Aorta (tissue), 5 donors: Measurements from ENCODE around the gene PTPRO. TPM values are rescaled to one million over a fixed set of nuclear protein-coding genes. Genes with fewer than 3 reads are reported as not detected.

Experiments
- ATAC-seq: fragments of 200-7000 bp; cut with Tn5 transposase; one replicate; pipeline ENCODE4 v1.9.1; 2022; ENCODE audit warnings: moderate library complexity; ENCODE audit not compliant: low FRiP score
- DNase-seq, 2 donors: peaks; one replicate each; pipeline ENCODE4 v3.0.0-alpha.2; 2020
- H3K27ac ChIP-seq, 2 donors: one replicate each; pipeline ENCODE4 v1.5.1; 2013; ENCODE audit warnings: low read length in 2 of 2, mild to moderate bottlenecking in 2 of 2, moderate library complexity in 2 of 2, control low read depth in 1 of 2, inconsistent platforms in 1 of 2, low read depth in 1 of 2
- H3K27me3 ChIP-seq, 2 donors: one replicate each; pipeline ENCODE4 v1.6.1; 2013; ENCODE audit warnings: control low read depth in 1 of 2, low read length in 1 of 2, mild to moderate bottlenecking in 1 of 2, moderate library complexity in 1 of 2; ENCODE audit not compliant: insufficient read depth in 2 of 2, control insufficient read depth in 1 of 2
- H3K36me3 ChIP-seq, 2 donors: one replicate each; pipeline ENCODE4 v1.6.1; 2013; ENCODE audit warnings: control low read depth in 1 of 2, low read length in 1 of 2, mild to moderate bottlenecking in 1 of 2; ENCODE audit not compliant: insufficient read depth in 2 of 2, control insufficient read depth in 1 of 2
- H3K4me1 ChIP-seq, 2 donors: one replicate each; pipeline ENCODE4 v1.6.1; 2013; ENCODE audit warnings: low read length in 2 of 2, control low read depth in 1 of 2, mild to moderate bottlenecking in 1 of 2, moderate library complexity in 1 of 2; ENCODE audit not compliant: insufficient read depth in 2 of 2, control insufficient read depth in 1 of 2
- H3K4me3 ChIP-seq, 2 donors: one replicate each; pipeline ENCODE4 v1.5.1; 2013; ENCODE audit warnings: low read length in 2 of 2, control low read depth in 1 of 2, mild to moderate bottlenecking in 1 of 2
- H3K9me3 ChIP-seq: one replicate; pipeline ENCODE4 v1.6.1; 2013; ENCODE audit warnings: mild to moderate bottlenecking, low read length; ENCODE audit not compliant: control insufficient read depth
- WGBS, 2 donors: extraction: QIAGEN DNeasy Blood & Tissue Kit; methylation state at CpG; one replicate each; pipeline ENCODE4 v1.1.7; 2013; 5-methylcytosine and 5-hydroxymethylcytosine counted together
- intact Hi-C, 2 donors: fragments of 100-400 bp; cut with DNase I; formaldehyde crosslinking; loops; one replicate each; pipeline versions ENCODE4 v1.14.2 to v1.15.0; 2022
- polyA plus RNA-seq, 2 donors: library from polyadenylated mRNA; stranded (reverse); fragments of 200-250 nt; gene quantifications; one replicate each; pipeline ENCODE4 v1.2.3, GENCODE V29; 2013
- total RNA-seq, 2 donors: library from RNA; stranded (reverse); fragmentation: NEBNext Ultra II Directional; extraction: Animal tissue kit (Norgen Biotek cat#: 25700); gene quantifications; one replicate each; pipeline ENCODE4 v1.2.1, GENCODE V29; 2021
- donor health status: healthy with polysubstance abuse.
- donor health status: Bipolar disorder and iron deficiency.
- donor health status: DM: no; HTN: no; CAD: no.
- donor health status: DM: no; HTN: no; CAD: no.
- donor health status: DM: yes; HTN: yes; CAD: no.

Gene PTPRO
- total and polyA plus RNA-seq, 4 donors = 5.4 to 16.1 (median 9.9) TPM

DNA sequence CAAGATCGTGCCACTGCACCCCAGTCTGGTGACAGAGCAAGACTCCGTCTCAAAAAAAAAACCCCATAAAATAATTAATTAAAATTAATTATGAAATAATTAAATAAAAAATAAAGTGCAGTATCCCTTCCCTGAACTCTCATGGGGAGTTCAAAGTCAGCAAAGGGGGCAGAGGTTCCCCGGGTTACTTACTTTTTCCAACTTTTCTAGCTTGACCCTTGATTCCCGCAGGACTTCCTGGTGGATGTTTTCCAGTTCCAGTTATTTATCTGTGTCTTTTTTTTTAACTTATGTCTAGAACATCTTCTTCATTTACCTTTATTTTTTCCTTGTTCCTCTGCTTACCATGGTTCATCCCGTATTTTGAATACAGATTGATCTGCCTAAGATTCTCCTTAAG lies 269.5 kb downstream of the PTPRO start:
- ATAC-seq = no peak
- Histone ChIP-seq H3K27ac (no peak overlapping the region), H3K4me3 (no peak overlapping the region), H3K27me3 (no peaks in the 10 kb centered on the region), H3K36me3 (peaks cover 3 to 13% of the 10 kb centered on the region in 2 donors), H3K9me3 (peaks cover under 1% of the 10 kb centered on the region), H3K4me1 (no peaks in the 10 kb centered on the region)
- no peak for DNase-seq
- WGBS, 2 donors = 95 to 97% methylated on average over 5 of the region's 5 CpGs
- intact Hi-C loops = loop anchor here in 1 of 2 donors (1.0 kb wide), 1 partner anchor 264 kb away; no protein-coding TSS in a partner anchor

DNA sequence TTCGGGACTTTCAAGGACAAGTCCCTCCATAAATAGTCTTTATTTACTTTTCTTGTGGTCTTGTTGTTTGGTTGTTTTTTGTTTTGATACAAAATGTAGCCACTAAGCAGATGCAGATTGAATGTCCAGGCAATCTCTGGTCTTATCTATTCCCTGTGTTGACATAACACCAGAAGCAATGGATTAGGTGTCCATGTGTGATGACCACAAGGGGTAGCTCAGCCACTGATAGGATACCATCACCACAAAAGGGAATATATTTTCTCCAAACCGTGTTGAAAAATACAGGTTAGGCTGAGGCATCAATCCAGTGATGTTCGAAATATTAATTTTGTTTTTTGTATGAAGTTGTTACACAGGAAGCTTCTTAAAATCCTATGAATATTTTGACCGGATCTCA lies 270.6 kb downstream of the PTPRO start:
- intact Hi-C loops = no loop called here
- 67 to 78% methylated on average over 4 of the region's 4 CpGs for WGBS, 2 donors
- no peaks in the 10 kb centered on the region for H3K27me3 ChIP-seq

GRCh38 chr12:15596174-15596573 lies 273.9 kb downstream of the PTPRO start:
- Histone ChIP-seq H3K36me3 (peaks cover 3 to 8% of the 10 kb centered on the region in 2 donors), H3K27me3 (no peaks in the 10 kb centered on the region), H3K9me3 (no peaks in the 10 kb centered on the region), H3K27ac (no peak overlapping the region), H3K4me3 (no peak overlapping the region), H3K4me1 (peaks cover 0 to 3% of the 10 kb centered on the region in 2 donors)
- intact Hi-C loops = no loop called here
- DNase-seq (no peak), ATAC-seq (no peak)
- 75 to 77% methylated on average over 5 of the region's 5 CpGs for WGBS, 2 donors

More for the DNA sequence above, 270.6 kb downstream of the PTPRO start:
- no peak for DNase-seq
- Histone ChIP-seq H3K36me3 (peaks cover 3 to 10% of the 10 kb centered on the region in 2 donors), H3K4me1 (no peaks in the 10 kb centered on the region), H3K27ac (no peak overlapping the region), H3K9me3 (no peaks in the 10 kb centered on the region), H3K4me3 (no peak overlapping the region)
- ATAC-seq = no peak

DNA sequence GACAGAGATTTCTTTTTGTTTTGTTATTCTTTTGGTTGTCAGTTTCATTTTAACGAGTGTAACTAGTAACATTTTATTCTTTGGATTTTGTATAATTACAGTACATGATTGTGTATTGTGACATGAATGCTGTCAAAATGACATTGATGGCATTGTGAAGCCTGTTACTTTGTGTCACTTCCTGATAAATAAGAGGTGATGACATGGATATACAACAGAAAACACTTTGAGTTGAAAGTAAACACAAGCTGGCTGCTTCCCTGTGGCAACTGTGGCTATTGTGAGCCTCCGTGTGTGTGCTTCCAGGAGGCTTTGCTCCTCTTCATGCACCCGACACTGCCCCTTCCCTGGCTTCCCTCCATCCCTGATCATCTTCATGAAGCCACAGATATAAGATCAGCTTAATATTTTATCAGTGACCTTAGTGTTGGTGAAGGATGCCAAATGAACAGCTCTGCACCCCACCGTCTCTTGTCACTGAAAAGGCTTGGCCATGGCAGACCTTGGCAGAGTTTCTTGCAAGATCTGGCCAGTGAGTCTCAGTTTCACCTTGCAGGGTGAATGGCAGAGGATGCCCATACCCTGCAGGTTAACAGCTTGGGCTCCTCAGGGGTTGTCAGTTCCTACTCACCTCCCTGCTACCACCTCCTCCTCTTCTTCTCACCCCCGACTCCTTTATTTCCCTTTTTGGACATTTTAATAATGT lies 275.0 kb downstream of the PTPRO start:
- intact Hi-C loops = no loop called here
- H3K4me3 ChIP-seq = no peak overlapping the region
- no peak overlapping the region for H3K27ac ChIP-seq
- WGBS, 2 donors = 71% methylated on average over 5 of the region's 5 CpGs
- DNase-seq = no peak
- ATAC-seq = no peak
- peaks cover 3 to 8% of the 10 kb centered on the region in 2 donors for H3K36me3 ChIP-seq
- no peaks in the 10 kb centered on the region for H3K27me3 ChIP-seq
- no peaks in the 10 kb centered on the region for H3K9me3 ChIP-seq
- H3K4me1 ChIP-seq = peaks cover 0 to 3% of the 10 kb centered on the region in 2 donors

GRCh38 chr12:15599266-15600037 lies 277.1 kb downstream of the PTPRO start:
- H3K27ac ChIP-seq = peak overlapping the region in 1 of 2 donors; percentile 57
- DNase-seq = peak in 1 of 2 donors; percentile 46
- H3K36me3 ChIP-seq = peaks cover 3 to 8% of the 10 kb centered on the region in 2 donors
- WGBS, 2 donors = 22% methylated on average over 4 of the region's 4 CpGs
- no peak overlapping the region for H3K4me3 ChIP-seq
- intact Hi-C loops = loop anchor here in 1 of 2 donors (5.0 kb wide), 1 partner anchor 188 kb away; the partner anchor contains the start of gene EPS8
- H3K27me3 ChIP-seq = no peaks in the 10 kb centered on the region
- no peaks in the 10 kb centered on the region for H3K9me3 ChIP-seq
- peak; percentile 61 for ATAC-seq
- peaks cover 0 to 3% of the 10 kb centered on the region in 2 donors for H3K4me1 ChIP-seq

DNA sequence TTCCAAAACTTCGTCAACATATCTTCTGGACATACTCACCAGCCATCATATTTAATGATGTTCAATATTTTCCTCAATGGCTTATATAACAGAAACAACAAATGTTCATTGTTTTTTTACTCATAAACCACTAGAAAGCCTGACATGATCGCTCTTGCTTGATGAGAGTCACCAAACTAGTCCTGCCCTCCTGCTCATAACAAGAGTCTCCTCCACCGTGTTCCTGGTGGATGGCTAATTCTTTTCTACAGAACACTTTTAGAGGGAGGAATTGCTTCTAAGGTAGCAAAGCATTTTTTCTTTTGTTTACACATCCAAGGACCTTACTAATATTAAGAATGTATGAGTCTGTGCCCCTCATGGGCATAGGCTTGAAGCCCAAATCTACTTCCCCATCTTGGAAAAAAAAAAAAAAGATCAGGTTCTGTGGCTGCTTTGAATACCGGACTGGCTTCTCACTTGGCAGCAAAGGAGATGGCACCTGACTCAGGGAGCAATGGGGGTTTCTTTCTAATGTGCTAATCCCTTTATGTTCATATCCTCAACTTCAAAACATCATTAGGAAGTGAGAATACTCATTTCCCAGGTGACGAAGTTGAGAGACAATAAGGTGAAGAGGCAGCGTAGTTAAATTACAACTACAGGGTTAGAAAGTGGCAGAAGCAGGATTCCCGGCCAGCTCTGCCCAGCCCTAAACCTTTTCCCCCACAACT lies 278.1 kb downstream of the PTPRO start:
- H3K9me3 ChIP-seq = no peaks in the 10 kb centered on the region
- no peak for DNase-seq
- H3K36me3 ChIP-seq = peaks cover 3 to 8% of the 10 kb centered on the region in 2 donors
- no peak overlapping the region for H3K4me3 ChIP-seq
- peaks cover 0 to 3% of the 10 kb centered on the region in 2 donors for H3K4me1 ChIP-seq
- intact Hi-C loops = loop anchor here in 1 of 2 donors (5.0 kb wide), 1 partner anchor 187 kb away; the partner anchor contains the start of gene EPS8
- no peak for ATAC-seq
- no peak overlapping the region for H3K27ac ChIP-seq
- H3K27me3 ChIP-seq = no peaks in the 10 kb centered on the region
- WGBS, 2 donors = 96 to 97% methylated on average over 7 of the region's 7 CpGs

- 96 to 97% methylated on average over 1 of the region's 1 CpG for WGBS, 2 donors
- Histone ChIP-seq H3K27me3 (no peaks in the 10 kb centered on the region), H3K4me3 (no peak overlapping the region), H3K9me3 (no peaks in the 10 kb centered on the region), H3K27ac (no peak overlapping the region), H3K4me1 (peaks cover 0 to 3% of the 10 kb centered on the region in 2 donors), H3K36me3 (no peaks in the 10 kb centered on the region)
- intact Hi-C loops = loop anchor here in 1 of 2 donors (5.0 kb wide), 1 partner anchor 186 kb away; the partner anchor contains the start of gene EPS8
- DNase-seq = no peak
- no peak for ATAC-seq
Measured at GRCh38 chr12:15601210-15601800, 279.0 kb downstream of the PTPRO start.

DNA sequence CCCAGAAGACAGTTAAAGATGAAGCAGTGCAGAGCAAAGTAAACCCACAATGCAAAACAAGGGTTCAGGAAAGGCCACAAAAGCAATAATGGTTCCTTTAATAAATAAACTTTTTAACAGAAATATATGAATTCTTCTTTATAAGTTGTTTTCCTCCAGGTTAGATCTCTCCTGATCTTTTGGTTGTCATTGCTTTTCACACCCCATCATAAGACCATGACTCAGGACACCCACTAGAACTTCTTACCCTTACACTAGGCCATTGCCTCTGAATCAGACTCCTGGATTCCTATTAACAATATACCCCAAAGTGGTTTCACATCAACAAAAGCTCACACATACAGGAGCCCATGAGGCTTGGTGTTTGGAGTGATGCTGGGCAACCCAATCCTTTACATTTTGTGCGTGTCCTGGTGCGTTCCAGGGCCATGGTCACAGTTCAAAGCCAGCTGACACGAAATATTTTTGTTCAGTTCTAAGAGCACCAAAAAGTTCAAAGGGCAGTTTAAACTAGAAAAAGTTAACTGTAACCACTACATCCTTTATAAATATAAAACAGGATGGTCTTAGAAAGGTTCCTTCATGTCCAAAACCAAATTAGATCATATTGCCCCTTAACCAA lies 279.9 kb downstream of the PTPRO start:
- Histone ChIP-seq H3K27me3 (no peaks in the 10 kb centered on the region), H3K27ac (no peak overlapping the region), H3K4me3 (no peak overlapping the region), H3K9me3 (no peaks in the 10 kb centered on the region), H3K36me3 (no peaks in the 10 kb centered on the region), H3K4me1 (peaks cover 0 to 3% of the 10 kb centered on the region in 2 donors)
- DNase-seq = no peak
- intact Hi-C loops = loop anchor here in 1 of 2 donors (5.0 kb wide), 1 partner anchor 185 kb away; the partner anchor contains the start of gene EPS8
- no peak for ATAC-seq
- WGBS, 2 donors = 98 to 100% methylated on average over 3 of the region's 3 CpGs
